ENCODE data around the gene ZNF526. TPM values are rescaled to one million over a fixed set of nuclear protein-coding genes. Genes with fewer than 3 reads are reported as not detected.
A peak's percentile ranks its signal among the peaks of the same experiment; 100 is the strongest.

The ZNF526 gene
- total and polyA plus RNA-seq, 2 experiments from 2014 or later: 4.9 to 8.6 TPM

DNA sequence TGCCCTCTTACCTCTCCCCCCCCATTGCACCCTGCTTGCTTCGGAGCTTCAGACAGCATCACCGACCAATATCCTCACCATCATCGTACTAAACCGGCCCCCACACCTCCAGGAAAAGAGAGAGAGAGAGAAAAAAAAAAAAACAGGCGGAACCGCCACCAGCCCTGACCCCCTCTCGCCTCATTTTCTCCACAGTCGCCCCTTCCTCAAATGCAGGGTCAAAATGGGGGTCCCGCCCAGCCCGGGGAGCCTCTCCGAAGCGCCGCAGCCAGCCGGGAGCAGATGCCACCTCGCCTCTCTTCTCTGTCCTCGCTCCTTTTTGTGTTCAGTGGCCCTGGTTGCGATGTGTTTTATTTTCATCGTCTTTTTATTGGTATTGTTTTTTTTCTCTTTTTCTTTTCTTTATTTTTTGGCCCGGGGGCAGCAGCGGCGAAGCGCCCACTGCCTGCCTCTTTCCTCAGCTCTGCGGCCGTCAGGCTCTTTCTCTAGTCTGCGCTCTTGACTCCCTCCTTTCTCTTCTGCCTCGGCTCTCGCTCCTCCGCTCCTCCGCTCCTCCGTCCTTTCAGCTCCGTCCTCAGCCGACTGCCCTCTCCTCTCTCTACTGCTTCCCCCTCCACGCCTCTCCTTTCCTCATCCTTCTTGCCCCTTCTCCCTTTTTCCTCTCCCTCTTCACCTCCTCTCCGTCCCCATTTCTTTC lies 44.0 kb upstream of the ZNF526 start:
- TF ChIP-seq, protein P1, sequence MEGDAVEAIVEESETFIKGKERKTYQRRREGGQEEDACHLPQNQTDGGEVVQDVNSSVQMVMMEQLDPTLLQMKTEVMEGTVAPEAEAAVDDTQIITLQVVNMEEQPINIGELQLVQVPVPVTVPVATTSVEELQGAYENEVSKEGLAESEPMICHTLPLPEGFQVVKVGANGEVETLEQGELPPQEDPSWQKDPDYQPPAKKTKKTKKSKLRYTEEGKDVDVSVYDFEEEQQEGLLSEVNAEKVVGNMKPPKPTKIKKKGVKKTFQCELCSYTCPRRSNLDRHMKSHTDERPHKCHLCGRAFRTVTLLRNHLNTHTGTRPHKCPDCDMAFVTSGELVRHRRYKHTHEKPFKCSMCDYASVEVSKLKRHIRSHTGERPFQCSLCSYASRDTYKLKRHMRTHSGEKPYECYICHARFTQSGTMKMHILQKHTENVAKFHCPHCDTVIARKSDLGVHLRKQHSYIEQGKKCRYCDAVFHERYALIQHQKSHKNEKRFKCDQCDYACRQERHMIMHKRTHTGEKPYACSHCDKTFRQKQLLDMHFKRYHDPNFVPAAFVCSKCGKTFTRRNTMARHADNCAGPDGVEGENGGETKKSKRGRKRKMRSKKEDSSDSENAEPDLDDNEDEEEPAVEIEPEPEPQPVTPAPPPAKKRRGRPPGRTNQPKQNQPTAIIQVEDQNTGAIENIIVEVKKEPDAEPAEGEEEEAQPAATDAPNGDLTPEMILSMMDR (IDR thresholded peaks at IDR 0.05; ENCODE audit: poor library complexity): no peak
- TF ChIP-seq EZH2 (IDR thresholded peaks at IDR 0.05; ENCODE audit: borderline replicate concordance): peak; percentile 77
- Histone ChIP-seq H3K4me1 (ENCODE audit: insufficient read depth) (peaks cover 3% of the 10 kb centered on the region), H3K9me3 (ENCODE audit: low read depth) (no peaks in the 10 kb centered on the region), H3K36me3 (replicated peaks; ENCODE audit: insufficient read depth, low read depth) (no peaks in the 10 kb centered on the region), H3K79me2 (no peaks in the 10 kb centered on the region), H3K4me2 (peak overlapping the region; percentile 98), H3K27me3 (peaks cover 67% of the 10 kb centered on the region), H3K27ac (no peak overlapping the region), H3K9me2 (replicated peaks; ENCODE audit: insufficient read depth) (no peaks in the 10 kb centered on the region), H3K4me3 (peak overlapping the region; percentile 62), H2AFZ (peak overlapping the region; percentile 57), H4K20me1 (ENCODE audit: insufficient read depth, poor library complexity, severe bottlenecking) (no peaks in the 10 kb centered on the region)
- WGBS (ENCODE audit: low lambda C conversion rate, missing lambda C conversion rate): 10% methylated on average over 23 of the region's 34 CpGs
- DNase-seq (ENCODE audit: low spot score): peak; percentile 30

DNA sequence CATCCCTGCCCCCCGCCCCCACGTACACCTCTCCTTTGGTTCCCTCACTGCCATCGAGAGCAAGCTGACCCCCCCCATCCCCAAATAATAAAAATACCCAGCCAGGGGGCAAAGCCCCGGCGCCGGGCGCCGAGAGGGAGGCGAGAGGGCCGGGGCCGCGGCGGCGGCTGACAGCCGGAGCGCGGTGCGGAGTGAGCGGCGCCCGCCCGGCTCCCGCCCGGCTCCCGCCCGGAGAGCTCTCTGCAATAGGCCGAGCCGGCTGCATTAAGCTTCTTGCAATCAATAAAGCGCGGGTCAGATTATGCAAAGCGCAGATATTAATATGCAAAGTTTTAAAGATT lies 43.5 kb upstream of the ZNF526 start:
- 2% methylated on average over 17 of the region's 31 CpGs for WGBS (ENCODE audit: low lambda C conversion rate, missing lambda C conversion rate)
- no peak for DNase-seq (ENCODE audit: low spot score)
- Histone ChIP-seq H2AFZ (peak overlapping the region; percentile 57), H3K27me3 (peaks cover 70% of the 10 kb centered on the region), H4K20me1 (ENCODE audit: insufficient read depth, poor library complexity, severe bottlenecking) (no peaks in the 10 kb centered on the region), H3K27ac (no peak overlapping the region), H3K36me3 (replicated peaks; ENCODE audit: insufficient read depth, low read depth) (no peaks in the 10 kb centered on the region), H3K9me3 (ENCODE audit: low read depth) (no peaks in the 10 kb centered on the region), H3K4me2 (peak overlapping the region; percentile 98), H3K4me1 (ENCODE audit: insufficient read depth) (peaks cover 3% of the 10 kb centered on the region), H3K79me2 (no peaks in the 10 kb centered on the region), H3K9me2 (replicated peaks; ENCODE audit: insufficient read depth) (no peaks in the 10 kb centered on the region), H3K4me3 (peak overlapping the region; percentile 62)
- TF ChIP-seq, protein P1 (IDR thresholded peaks at IDR 0.05; ENCODE audit: poor library complexity): no peak
- TF ChIP-seq EZH2 (IDR thresholded peaks at IDR 0.05; ENCODE audit: borderline replicate concordance) (no peak), EZH2phosphoT487 (IDR thresholded peaks at IDR 0.05; ENCODE audit: low read depth, severe bottlenecking, unreplicated experiment) (no peak)

DNA sequence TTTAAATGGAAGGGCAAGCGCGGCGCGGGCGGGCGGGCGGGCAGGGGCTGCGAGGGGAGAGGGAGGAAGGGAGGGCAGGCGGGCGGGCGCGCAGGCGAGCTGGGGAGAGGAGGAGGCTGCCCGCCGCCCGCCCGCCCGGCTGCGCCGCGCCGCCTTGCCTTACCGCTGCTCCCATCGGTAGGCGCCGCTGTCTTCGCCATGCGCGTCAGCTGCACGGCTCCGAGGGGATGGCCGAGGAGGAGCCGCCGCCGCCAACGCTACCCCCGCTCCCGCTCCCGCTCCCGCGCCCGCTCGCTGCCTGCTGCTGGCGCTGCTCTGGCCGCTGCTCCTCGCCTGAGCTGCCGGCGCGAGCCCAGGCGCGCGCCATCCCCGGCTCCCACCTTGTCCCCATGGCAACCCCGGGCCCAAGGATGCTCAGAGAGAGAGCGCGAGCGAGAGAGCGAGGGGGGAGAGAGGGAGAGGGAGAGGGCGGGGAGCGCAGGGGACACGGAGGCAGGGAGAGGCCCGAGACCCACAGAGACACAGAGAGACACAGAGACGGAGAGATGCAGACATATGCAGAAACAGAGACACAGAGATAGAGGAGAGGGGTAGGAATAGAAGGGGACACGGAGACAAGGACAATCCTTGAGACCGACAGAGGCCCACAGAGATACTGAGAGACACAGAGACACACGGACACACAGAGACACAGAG lies 43.0 kb upstream of the ZNF526 start:
- no peaks in the 10 kb centered on the region for H3K79me2 ChIP-seq
- WGBS (ENCODE audit: low lambda C conversion rate, missing lambda C conversion rate): 5% methylated on average over 18 of the region's 66 CpGs
- TF ChIP-seq, protein P1 (IDR thresholded peaks at IDR 0.05; ENCODE audit: poor library complexity): peak; percentile 46
- no peak for TF ChIP-seq EZH2 (IDR thresholded peaks at IDR 0.05; ENCODE audit: borderline replicate concordance)
- H3K9me3 ChIP-seq (ENCODE audit: low read depth): no peaks in the 10 kb centered on the region
- peak overlapping the region; percentile 62 for H3K4me3 ChIP-seq
- peaks cover 3% of the 10 kb centered on the region for H3K4me1 ChIP-seq (ENCODE audit: insufficient read depth)
- DNase-seq (ENCODE audit: low spot score): peak; percentile 91
- no peak overlapping the region for H3K27ac ChIP-seq
- H4K20me1 ChIP-seq (ENCODE audit: insufficient read depth, poor library complexity, severe bottlenecking): no peaks in the 10 kb centered on the region
- H3K27me3 ChIP-seq: peaks cover 75% of the 10 kb centered on the region
- peak overlapping the region; percentile 98 for H3K4me2 ChIP-seq
- no peaks in the 10 kb centered on the region for H3K9me2 ChIP-seq (replicated peaks; ENCODE audit: insufficient read depth)
- H3K36me3 ChIP-seq (replicated peaks; ENCODE audit: insufficient read depth, low read depth): no peaks in the 10 kb centered on the region
- H2AFZ ChIP-seq: peak overlapping the region; percentile 57

Data from hepatocyte (in vitro differentiated cells).